GM12878 (cell line): ENCODE results near the gene IFIT1. TPM values are rescaled to one million over a fixed set of nuclear protein-coding genes. Genes with fewer than 3 reads are reported as not detected.

Source experiments
- EED ChIP-seq: sonication (generic); IDR thresholded peaks from 2 replicates; pipeline ENCODE4 v1.6.1; 2016; ENCODE audit warnings: antibody characterized with exemption, low read depth
- FOXK2 ChIP-seq: fragments of 450-650 bp; IDR thresholded peaks from 2 replicates; pipeline ENCODE4 v1.6.1; 2017; ENCODE audit warnings: mild to moderate bottlenecking, moderate library complexity
- IKZF1 ChIP-seq: fragments of 450-650 bp; conservative IDR thresholded peaks from 2 replicates; pipeline ENCODE4 v1.6.1; 2017; ENCODE audit warnings: antibody characterized with exemption, mild to moderate bottlenecking
- NFYA ChIP-seq: IDR thresholded peaks from 2 replicates; pipeline ENCODE4 v1.6.1; 2011; ENCODE audit warnings: low read depth, mild to moderate bottlenecking, low read length, improper control_type of control experiment, borderline replicate concordance
- RAD21 ChIP-seq: IDR thresholded peaks from 2 replicates; pipeline ENCODE4 v1.6.1; 2011; ENCODE audit warnings: mild to moderate bottlenecking, low read depth, low read length, moderate library complexity; ENCODE audit not compliant: insufficient read depth
- STAT3 ChIP-seq: IDR thresholded peaks from 2 replicates; pipeline ENCODE4 v1.6.1; 2011; ENCODE audit warnings: low read depth, low read length, improper control_type of control experiment
- polyA plus RNA-seq, 11 experiments: library from polyadenylated mRNA; depleted of rRNA in 4 of 11; unstranded in 6 of 11; stranded (reverse) in 5 of 11; fragments of >200 nt; fragmentation: Nextera tagmentation in 4 of 11; fragmentation: Illumina TruSeq in 1 of 11; extraction: Ambion mirVana in 4 of 11; extraction: Trizol in 1 of 11; gene quantifications; 1 replicate in 1 of 11; 2 replicates in 10 of 11; pipeline versions ENCODE4 v1.2.1 to v1.2.3, GENCODE V29; 2011 to 2016; ENCODE audit warnings: inconsistent platforms in 2 of 11, missing spikeins in 2 of 11, low read depth in 1 of 11
- total RNA-seq, 4 experiments: library from RNA; depleted of rRNA in 3 of 4; stranded (reverse); fragments of >200 nt in 3 of 4; fragmentation: Illumina TruSeq in 1 of 4; extraction: Trizol in 1 of 4; gene quantifications; 2 replicates each; pipeline versions ENCODE4 v1.2.1 to v1.2.3, GENCODE V29; 2013 to 2021
- TF ChIP-seq, protein P1 (sequence below), 3 experiments: IDR thresholded peaks in 2 of 3; conservative IDR thresholded peaks in 1 of 3; 2 replicates each; pipeline ENCODE4 v1.5.1; 2011; ENCODE audit warnings: low read depth in 3 of 3, low read length in 3 of 3, mild to moderate bottlenecking in 3 of 3, control low read depth in 2 of 3, moderate library complexity in 2 of 3, inconsistent platforms in 1 of 3, mixed read lengths in 1 of 3; ENCODE audit not compliant: control insufficient read depth in 2 of 3, insufficient read depth in 1 of 3; ENCODE audit errors: extremely low read depth in 1 of 3
- TF ChIP-seq, protein P2 (sequence below): IDR thresholded peaks from 2 replicates; pipeline ENCODE4 v1.6.1; 2011; ENCODE audit warnings: borderline replicate concordance, low read depth, mild to moderate bottlenecking, moderate library complexity, mixed read lengths, low read length; ENCODE audit not compliant: insufficient read depth; ENCODE audit errors: extremely low read length
- TF ChIP-seq, protein P3 (sequence below): fragments of 450-650 bp; IDR thresholded peaks from 2 replicates; pipeline ENCODE4 v1.6.1; 2016; ENCODE audit warnings: mild to moderate bottlenecking, moderate library complexity, borderline replicate concordance
- TF ChIP-seq, protein P4 (sequence below): fragments of 450-650 bp; formaldehyde crosslinking; IDR thresholded peaks from 2 replicates; pipeline ENCODE4 v1.4.0; 2020; ENCODE audit warnings: mild to moderate bottlenecking, moderate library complexity
- TF ChIP-seq, protein P5 (sequence below): IDR thresholded peaks from 2 replicates; pipeline ENCODE4 v1.6.1; 2011; ENCODE audit warnings: borderline replicate concordance, low read depth, mild to moderate bottlenecking, moderate library complexity, low read length; ENCODE audit not compliant: insufficient read depth, poor library complexity, severe bottlenecking

IFIT1 gene
- total and polyA plus RNA-seq, 10 of the 15 experiments (the other 5 are each of a cell fraction or from before 2014, with no cell fraction given) = 13.9 to 37.2 (median 22.3) TPM

DNA sequence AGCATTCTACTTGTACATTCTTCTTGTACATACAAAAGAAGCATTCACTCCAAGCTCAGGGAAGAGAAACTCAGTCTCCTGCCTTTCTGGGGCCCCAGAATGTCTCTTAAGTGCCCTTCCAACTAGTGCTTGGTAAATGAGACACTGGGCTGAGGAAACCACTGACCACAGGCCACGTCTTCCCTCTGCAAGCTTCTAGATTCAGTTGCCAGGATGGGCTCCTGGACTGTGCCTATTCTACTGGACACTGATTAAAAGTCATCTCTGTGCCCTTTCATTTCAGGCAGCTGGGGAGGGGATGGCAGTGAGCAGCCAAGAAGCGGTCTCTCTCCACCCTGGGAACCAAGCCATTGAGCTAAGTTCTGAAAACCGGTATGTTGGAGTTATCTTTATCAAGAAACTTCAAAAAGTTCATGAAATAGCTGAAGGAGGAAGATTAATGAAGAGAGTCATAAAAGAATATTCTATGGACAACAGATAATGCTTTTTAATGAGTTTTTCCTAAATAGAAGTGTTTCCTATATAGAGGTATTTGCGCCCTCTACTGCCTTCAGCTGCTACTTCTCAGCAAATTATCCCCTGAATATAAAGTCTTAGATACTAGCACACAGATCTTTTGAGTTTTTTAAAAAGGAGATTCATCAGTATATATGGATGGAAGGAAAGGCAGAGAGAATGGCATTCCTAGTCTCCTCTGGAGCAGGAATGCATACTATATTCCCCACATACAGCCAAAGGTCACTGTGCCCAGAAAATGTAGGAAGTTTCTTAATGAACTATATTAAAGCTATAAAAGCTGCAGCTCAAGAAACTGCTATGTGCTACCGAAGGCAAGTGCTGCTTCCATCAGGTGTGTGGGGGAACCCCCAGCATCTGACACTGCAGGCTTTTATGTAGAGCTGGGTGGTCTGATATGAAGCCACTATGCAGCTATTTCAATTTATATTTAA lies 23.0 kb upstream of the IFIT1 start (continued):
- TF ChIP-seq, protein P1, sequence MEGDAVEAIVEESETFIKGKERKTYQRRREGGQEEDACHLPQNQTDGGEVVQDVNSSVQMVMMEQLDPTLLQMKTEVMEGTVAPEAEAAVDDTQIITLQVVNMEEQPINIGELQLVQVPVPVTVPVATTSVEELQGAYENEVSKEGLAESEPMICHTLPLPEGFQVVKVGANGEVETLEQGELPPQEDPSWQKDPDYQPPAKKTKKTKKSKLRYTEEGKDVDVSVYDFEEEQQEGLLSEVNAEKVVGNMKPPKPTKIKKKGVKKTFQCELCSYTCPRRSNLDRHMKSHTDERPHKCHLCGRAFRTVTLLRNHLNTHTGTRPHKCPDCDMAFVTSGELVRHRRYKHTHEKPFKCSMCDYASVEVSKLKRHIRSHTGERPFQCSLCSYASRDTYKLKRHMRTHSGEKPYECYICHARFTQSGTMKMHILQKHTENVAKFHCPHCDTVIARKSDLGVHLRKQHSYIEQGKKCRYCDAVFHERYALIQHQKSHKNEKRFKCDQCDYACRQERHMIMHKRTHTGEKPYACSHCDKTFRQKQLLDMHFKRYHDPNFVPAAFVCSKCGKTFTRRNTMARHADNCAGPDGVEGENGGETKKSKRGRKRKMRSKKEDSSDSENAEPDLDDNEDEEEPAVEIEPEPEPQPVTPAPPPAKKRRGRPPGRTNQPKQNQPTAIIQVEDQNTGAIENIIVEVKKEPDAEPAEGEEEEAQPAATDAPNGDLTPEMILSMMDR (IDR thresholded peaks at IDR 0.05 in 2 of 3, conservative IDR thresholded peaks at IDR 0.05 in 1 of 3; ENCODE audit: control insufficient read depth in 2 of 3, extremely low read depth in 1 of 3, insufficient read depth in 1 of 3, low read depth in 3 of 3, low read length in 3 of 3) = peak; percentile 48 to 66 (median 53); a peak in 5 of 6 replicates
- TF ChIP-seq, protein P2, sequence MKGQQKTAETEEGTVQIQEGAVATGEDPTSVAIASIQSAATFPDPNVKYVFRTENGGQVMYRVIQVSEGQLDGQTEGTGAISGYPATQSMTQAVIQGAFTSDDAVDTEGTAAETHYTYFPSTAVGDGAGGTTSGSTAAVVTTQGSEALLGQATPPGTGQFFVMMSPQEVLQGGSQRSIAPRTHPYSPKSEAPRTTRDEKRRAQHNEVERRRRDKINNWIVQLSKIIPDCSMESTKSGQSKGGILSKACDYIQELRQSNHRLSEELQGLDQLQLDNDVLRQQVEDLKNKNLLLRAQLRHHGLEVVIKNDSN = no peak
- no peak for TF ChIP-seq NFYA
- TF ChIP-seq, protein P3, sequence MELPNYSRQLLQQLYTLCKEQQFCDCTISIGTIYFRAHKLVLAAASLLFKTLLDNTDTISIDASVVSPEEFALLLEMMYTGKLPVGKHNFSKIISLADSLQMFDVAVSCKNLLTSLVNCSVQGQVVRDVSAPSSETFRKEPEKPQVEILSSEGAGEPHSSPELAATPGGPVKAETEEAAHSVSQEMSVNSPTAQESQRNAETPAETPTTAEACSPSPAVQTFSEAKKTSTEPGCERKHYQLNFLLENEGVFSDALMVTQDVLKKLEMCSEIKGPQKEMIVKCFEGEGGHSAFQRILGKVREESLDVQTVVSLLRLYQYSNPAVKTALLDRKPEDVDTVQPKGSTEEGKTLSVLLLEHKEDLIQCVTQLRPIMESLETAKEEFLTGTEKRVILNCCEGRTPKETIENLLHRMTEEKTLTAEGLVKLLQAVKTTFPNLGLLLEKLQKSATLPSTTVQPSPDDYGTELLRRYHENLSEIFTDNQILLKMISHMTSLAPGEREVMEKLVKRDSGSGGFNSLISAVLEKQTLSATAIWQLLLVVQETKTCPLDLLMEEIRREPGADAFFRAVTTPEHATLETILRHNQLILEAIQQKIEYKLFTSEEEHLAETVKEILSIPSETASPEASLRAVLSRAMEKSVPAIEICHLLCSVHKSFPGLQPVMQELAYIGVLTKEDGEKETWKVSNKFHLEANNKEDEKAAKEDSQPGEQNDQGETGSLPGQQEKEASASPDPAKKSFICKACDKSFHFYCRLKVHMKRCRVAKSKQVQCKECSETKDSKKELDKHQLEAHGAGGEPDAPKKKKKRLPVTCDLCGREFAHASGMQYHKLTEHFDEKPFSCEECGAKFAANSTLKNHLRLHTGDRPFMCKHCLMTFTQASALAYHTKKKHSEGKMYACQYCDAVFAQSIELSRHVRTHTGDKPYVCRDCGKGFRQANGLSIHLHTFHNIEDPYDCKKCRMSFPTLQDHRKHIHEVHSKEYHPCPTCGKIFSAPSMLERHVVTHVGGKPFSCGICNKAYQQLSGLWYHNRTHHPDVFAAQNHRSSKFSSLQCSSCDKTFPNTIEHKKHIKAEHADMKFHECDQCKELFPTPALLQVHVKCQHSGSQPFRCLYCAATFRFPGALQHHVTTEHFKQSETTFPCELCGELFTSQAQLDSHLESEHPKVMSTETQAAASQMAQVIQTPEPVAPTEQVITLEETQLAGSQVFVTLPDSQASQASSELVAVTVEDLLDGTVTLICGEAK = no peak
- peak; percentile 76 for TF ChIP-seq RAD21
- TF ChIP-seq STAT3 = no peak
- TF ChIP-seq IKZF1 = no peak
- no peak for TF ChIP-seq EED
- TF ChIP-seq, protein P4, sequence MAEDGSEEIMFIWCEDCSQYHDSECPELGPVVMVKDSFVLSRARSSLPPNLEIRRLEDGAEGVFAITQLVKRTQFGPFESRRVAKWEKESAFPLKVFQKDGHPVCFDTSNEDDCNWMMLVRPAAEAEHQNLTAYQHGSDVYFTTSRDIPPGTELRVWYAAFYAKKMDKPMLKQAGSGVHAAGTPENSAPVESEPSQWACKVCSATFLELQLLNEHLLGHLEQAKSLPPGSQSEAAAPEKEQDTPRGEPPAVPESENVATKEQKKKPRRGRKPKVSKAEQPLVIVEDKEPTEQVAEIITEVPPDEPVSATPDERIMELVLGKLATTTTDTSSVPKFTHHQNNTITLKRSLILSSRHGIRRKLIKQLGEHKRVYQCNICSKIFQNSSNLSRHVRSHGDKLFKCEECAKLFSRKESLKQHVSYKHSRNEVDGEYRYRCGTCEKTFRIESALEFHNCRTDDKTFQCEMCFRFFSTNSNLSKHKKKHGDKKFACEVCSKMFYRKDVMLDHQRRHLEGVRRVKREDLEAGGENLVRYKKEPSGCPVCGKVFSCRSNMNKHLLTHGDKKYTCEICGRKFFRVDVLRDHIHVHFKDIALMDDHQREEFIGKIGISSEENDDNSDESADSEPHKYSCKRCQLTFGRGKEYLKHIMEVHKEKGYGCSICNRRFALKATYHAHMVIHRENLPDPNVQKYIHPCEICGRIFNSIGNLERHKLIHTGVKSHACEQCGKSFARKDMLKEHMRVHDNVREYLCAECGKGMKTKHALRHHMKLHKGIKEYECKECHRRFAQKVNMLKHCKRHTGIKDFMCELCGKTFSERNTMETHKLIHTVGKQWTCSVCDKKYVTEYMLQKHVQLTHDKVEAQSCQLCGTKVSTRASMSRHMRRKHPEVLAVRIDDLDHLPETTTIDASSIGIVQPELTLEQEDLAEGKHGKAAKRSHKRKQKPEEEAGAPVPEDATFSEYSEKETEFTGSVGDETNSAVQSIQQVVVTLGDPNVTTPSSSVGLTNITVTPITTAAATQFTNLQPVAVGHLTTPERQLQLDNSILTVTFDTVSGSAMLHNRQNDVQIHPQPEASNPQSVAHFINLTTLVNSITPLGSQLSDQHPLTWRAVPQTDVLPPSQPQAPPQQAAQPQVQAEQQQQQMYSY (CRISPR knock-in tag) = no peak
- TF ChIP-seq, protein P5, sequence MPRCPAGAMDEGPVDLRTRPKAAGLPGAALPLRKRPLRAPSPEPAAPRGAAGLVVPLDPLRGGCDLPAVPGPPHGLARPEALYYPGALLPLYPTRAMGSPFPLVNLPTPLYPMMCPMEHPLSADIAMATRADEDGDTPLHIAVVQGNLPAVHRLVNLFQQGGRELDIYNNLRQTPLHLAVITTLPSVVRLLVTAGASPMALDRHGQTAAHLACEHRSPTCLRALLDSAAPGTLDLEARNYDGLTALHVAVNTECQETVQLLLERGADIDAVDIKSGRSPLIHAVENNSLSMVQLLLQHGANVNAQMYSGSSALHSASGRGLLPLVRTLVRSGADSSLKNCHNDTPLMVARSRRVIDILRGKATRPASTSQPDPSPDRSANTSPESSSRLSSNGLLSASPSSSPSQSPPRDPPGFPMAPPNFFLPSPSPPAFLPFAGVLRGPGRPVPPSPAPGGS = no peak
- TF ChIP-seq FOXK2 = no peak
